HG02870 (cell line): Measurements from ENCODE around the gene ANTXRL.
"Not testable (repeated sequence)": the region's sequence is repeated elsewhere in the genome, so short reads cannot be mapped to it uniquely, and the experiment has no call there.

Experiments
- ATAC-seq: cut with Tn5 transposase; IDR thresholded peaks from one replicate; pipeline ENCODE4 v1.9.1; 2021; ENCODE audit warnings: mild to moderate bottlenecking, moderate library complexity; ENCODE audit not compliant: unreplicated experiment

Gene ANTXRL

DNA sequence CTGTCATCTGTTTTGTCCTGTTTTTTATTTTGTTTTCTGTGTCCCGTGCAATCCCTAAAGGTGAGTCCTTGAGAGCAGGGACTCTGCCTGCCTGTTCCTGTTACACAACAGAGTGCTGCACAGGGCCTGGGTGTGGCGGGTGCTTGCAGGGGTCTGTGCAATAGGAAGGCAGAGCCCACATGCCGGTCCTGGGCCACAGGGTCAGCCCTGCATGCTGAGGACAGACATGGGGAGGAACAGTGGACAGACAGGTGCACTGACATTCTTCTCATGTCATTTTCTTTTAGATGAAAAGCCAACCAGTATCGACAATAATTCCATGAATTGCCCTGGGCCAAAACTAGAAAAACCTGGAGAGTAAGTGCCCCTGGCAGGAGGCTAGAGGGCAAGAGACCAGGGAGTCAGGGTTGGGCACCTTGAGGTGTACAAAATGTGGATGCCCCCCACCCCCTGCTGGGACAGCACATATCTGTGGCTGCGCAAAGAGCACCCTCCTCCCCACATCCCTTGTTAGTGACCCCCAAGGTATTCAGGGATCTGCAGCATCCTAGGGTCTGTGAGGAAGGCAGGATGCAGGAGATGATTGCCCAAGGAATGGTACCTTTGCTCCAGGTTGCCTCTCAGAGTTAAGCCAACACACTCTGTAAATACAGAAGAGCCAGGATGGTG lies 19.9 kb downstream of the ANTXRL start:
- no peak for ATAC-seq

DNA sequence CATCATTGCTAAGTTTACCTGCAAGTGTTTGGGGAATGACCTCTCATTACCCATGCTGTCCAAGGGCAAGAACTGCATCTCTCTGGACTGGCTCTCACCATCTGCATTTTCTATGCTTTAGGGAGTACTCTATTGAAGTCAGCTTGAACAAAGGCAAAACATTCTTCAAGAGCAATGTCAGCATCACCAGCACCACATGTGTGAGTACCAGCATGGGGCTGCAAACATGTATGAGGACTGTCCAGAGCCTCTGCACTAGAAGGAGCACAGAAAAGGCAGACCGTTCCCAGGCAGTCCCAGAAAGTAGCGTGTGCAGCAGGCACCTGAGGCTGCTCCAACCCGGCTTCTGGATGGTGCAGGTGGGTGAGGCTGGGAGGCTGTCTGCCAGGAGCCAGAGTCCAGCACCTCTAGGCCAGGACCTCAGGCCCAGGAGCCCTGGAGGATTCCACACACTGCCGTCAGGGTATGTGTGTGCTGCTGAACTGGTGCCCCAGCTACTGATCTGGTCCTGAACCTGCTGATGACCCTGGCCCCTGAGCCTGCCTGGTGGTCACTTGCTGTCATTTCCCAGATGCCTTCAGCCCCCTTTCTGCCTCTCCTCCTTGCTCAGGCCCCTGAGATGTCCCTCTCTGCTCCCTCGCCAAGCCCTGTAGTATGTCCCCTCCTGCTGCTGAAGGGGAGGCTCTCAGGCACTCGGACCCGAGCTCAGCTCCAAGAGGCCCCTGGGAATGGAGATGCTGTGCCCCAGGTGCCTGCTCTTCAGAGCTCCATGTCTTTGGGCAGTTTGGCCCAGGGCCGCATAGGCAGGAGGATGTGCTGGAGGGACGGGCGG lies 20.7 kb downstream of the ANTXRL start:
- ATAC-seq: no peak

DNA sequence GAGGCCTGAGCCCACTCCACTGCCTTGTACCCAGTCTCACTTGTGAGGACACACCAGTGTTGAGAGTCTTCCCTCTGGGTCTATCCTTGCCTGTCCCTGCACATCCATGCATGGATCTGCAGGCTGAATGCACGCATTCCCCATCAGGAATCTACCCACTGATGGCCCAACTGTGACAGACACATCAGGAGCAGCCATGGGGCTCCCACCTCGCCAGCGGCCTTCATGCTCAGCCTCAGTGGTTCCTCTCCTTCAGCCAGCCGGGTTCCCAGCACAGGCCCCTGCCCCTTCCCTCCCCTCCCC lies 21.3 kb downstream of the ANTXRL start:
- no peak for ATAC-seq

DNA sequence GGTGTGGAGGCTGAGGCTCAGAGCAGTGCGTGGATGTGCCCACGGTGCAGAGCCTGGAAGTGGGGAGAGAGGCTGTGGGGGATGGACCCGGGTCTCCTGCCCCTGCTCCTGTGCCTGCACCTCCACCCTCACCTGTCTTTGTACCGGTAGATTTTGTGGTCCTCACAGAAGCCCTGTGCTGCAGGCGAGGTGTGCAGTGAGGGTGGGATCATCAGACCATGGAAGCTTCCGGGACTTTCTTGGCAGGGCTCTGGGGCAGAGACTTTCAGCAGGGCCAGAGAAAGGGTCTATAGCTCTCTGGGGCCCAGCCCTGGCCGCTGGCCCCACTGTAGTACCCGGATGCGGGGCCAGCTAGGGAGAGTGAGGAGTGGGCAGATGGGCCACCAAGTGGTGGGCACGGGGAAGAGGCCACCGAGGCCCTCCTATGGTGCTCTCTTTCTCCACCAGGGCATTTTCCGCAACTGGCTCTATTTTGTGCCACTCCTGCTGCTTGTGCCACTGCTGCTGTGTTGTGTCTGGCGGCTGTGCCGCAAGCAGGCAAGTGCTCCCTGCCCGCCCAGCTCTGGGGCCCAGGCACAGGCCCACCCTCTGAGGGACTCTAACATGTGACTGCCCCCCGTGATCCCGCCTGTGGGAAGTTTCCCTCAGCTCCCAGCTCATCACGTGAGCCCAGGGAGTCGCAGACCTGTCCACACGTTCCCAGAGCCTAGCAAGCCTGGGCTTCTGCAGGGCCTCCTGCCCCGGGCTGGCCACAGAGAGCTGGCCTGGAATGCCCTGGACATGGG lies 22.1 kb downstream of the ANTXRL start:
- no peak for ATAC-seq

DNA sequence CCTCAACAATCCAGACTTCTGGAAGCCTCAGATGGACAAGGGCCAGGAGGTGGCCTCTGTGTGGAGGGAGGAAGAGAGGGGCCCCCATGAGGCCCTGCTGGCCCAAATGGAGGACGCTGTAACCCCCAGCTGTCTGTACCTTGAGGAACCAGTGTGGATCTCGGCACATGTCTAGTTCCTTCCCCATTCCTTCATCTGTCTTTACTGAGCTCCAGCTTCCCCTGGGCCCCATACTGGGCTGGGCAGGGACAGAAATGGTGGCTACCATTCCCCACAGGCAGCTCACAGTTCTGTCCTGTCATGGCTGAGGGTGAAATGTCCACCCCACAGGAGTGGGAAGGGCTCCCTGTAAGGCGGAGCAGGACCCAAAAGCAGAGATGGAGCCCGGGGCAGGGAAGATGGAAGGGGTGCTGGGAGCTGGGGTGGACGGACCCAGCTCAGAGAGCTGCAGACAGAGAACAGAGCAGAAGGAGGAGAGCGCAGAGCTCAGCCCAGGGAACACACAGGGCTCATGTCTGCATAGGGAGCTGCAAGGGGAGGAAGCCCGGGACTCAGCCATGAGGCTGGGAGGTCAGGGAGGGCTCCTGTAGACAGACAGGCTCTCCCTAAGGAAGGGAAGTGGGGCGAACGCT lies 22.8 kb downstream of the ANTXRL start:
- ATAC-seq: no peak

DNA sequence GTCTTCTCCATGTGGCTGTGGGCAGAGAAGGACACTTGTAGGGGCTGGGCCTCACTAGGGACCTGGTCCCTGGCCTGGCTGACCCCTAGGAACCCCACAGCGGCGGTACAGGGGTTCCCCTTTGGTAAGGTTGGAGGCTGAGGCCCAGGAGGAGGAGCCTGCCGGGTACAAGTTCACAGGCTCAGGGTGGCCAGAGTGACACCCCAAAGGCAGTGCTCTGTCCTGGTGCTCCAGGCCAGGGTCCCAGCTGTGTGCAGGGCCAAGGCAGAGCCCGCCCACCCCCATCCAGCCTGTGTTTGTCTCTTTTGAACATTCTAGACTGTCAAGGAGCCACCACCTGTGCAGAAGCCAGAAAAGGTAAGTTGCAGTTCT lies 23.3 kb downstream of the ANTXRL start:
- ATAC-seq: no peak

DNA sequence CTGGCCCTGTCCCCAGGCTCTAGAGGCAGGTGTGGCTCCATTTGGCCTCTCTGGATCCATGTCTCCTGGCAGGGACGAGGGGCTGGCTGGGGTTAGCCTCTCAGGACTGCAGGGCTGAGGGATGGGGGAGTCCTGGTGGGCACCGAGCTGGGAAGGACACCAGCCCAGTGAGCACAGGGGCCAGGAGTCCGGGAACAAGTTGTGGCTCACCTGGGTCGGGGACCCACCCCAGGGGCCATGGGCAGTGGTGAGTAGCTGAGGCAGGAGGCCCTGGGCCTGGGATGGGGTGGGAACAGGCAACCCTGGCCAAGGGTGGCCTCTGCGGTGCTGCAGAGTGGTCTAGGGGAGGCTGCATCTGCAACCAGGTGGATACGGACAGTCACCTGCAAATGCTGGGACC lies 24.1 kb downstream of the ANTXRL start:
- ATAC-seq: no peak

DNA sequence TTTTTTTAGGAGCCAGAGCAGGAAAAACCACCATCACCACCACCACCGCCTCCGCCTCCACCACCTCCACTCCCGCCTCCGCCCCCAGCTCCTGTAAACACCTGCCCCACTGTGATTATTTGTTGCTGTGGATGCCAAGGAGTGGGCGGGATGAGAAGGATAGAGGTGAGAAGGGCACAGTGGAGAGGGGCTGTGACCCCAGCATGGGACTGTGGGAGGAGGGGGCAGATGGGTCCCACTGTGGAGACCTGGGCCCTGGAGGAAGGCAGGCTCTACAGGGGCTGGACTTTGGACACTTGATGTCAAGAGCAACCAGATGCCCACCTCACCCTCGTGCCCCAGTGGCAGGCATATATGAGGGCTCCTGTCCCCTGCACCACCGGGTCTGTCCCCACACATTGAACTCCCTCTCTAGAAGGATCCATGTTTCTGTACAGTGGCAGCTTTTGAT lies 24.7 kb downstream of the ANTXRL start:
- ATAC-seq: no peak

DNA sequence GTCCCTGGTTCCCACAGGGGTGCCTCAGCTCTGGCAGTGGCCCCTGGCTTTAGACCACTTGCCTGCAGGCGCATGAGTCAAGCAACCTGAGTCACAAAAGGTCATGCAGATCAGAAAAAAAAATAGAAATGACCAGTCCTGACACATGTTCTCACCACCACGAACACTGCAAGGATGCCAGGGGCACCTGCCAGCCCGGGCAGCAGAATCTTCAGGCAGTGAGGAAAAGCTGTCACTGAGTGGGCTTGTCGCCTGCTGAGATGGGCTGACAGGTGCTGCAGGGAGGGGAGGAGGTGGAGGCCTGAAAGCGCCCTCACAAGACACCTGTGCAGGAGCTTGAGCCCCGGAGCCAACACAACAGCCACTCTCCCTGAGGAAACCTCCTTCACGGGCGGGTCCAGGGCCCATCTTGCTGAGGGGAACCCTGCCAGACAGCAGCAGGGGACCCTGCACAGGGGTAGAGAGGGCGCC lies 25.2 kb downstream of the ANTXRL start:
- not testable (repeated sequence) for ATAC-seq

DNA sequence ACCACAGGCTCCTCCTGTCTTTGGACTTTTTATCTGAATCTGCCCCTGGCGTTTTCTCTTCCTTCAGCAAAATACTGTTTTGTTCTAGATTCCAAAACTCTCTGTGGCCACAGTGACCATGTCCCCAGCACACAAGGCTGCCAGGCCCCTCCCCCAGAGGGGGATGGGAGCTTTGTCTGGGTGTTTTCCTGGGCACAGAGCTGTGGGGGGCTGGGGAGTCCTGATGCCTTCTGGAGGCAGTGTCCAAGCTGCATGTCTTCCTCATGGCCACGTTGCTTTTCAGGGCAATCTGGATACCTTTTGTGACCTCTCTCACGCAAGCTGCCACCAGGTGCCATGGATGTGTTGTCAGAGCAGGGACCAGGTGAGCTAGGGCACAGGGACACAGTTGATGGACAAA lies 26.2 kb downstream of the ANTXRL start:
- no peak for ATAC-seq

DNA sequence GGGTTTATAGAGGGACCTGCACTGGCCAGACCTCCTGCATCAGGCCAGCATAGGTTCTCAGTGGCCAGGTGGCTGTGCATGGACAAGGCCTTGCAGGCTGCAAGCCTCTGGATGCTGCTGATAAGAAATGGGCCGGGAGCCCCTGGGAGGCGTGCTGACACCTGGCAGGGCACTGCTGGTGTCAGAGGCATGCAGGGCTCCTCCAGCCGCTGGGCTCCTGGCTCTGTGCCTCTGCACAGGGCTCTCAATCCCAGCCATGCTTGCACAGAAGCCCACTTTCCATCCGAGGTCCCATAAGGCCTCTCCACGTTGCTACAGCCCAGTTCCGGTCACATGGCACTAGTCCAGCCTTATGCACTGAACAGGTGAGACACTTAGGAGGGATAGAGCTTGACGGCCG lies 27.3 kb downstream of the ANTXRL start:
- no peak for ATAC-seq

DNA sequence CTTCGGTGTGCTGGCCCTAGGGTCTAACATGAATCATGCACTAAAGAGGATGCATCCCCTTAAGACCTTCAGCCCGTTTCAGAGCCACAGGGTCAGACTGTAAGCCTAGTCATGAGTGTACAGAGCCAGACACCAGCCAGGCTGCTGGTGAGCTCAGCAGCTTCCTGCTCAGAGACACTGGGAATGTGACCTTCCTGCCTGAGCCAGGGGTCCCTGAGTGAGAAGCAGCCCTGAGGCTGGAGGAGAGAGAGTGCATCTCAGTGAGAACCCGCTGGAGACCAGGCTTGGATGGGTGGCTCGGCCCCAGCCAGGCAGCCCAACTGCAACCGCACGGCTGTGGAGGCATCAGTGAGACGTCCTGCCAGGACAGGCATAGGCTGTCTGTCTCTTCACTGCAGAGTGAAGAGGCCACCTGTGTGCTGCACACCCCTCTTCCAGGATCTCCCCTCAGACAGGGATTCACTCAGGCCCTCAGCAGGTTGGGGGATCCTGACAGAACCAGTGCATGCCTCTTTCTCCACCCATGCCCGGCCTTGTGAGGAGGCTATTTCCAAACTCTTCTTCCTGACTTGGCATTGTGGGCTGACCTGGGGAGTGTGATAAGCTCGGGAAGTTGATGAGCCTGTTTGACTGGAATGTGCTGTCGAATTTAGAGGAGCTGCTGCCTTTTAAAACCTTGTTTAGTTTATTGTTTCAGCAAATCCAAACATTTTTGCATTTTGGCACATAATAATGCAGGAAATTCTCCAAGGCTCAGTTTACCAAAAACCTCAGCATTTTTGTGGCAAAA lies 28.5 kb downstream of the ANTXRL start:
- ATAC-seq: not testable (repeated sequence)

DNA sequence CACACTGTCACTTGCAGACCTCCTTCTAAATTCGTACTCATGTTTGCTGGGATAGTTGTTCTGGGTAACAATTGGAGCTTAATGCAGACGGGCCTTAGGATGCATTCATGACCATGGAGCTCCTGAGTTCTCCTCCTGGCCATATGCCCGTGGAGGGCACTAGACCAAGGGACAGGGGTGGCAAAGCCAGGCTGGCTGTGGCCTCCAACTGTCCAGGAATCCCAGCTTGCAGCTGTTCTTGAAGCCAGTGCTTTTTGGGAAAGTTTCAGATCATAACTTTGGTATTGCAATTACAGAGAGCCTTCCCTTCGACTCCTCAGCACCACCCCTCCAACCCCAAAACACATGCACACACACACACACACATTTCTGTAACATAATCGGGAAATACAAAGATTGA lies 30.6 kb downstream of the ANTXRL start:
- ATAC-seq: no peak

DNA sequence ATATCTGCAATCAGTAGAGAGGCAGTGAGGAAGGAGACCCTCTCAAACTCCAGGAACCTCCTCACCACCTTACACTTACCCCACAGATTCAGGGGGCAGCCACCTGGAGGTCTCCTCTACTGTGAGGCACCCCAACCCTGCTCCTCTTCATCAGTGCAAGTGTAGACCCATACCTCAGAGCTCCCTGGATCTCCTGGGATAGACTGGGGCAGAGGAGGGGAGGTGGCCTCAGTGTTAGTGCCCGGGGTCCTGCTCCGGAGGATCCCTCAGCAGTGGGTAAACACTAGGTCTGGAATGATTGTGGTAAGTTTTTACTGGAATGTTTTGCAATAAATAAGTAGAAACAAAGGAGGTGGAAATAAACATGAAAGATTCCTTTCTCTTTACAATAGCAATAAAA lies 31.1 kb downstream of the ANTXRL start:
- no peak for ATAC-seq

DNA sequence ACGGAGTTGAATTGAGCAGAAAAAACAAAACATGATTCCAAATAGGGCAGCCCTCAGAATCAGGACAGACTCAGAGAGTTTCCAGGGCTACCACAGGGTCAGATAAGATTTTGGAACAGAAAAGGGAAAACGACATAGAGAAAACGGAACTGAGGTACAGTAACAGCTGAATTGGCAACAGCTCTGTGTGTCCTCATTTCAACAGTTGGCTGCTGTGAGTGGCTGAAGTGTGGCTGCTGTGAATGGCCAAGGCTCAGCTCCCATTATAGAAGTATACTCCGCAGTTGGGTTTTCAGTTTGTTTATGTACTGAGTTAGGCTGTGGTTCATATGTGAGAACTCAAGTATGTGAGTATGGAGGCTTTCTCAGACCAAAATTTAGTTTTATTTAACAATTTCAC lies 32.0 kb downstream of the ANTXRL start:
- ATAC-seq: no peak

DNA sequence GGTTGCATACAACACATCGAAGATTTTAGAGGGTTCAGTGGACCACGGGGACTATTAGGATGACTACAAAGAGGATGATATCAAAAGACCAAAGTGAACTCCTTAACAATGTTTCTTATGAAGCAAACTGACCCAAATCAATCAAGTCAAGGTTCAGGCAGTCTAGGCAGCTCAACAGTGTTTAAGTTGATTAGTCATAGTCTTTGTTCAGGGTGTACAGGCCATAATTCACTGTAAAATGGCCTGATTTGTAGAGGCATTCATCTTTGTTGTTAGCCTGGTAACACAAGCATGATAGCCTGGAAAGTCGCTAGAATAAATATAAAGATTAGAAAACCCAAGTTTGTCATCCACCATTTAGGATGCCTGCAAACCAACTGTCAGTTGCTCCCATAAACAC lies 32.6 kb downstream of the ANTXRL start:
- no peak for ATAC-seq

DNA sequence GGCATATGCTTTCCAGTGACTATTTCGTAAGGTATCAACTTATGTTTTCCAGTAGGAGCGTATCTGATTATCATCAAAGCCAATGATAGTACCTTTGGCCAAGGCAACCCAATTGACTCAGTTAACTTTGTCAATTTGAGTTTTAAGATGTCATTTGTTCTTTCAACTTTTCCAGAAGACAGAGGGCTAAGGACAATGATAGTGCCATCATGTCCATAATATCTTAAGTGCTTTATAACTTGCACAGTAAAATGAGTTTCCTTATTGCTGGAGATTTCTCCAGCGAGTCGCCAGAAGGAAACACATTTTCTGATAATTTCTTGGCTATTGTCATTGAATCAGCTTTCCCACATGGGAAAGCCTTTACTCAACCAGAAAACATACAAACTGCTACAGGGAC lies 35.0 kb downstream of the ANTXRL start:
- ATAC-seq: no peak

DNA sequence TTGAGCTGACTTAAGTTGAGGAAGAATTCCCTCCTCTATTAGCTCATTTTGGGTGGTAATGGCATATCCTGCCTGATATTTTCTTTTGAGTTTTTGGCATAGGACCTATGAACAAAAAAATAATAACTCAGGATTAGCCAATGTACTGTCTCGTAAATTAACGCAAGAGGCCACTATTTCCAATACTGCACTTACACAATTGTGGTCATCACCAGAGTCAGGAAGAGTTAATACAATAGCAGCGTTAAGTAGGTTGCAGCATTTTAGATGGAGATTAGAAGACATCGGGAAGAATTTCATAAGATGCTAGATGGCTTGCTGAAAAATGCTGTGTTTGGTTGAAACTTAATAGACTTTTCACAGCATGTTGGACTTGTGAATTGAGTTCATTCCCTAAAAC lies 36.4 kb downstream of the ANTXRL start:
- ATAC-seq: no peak

DNA sequence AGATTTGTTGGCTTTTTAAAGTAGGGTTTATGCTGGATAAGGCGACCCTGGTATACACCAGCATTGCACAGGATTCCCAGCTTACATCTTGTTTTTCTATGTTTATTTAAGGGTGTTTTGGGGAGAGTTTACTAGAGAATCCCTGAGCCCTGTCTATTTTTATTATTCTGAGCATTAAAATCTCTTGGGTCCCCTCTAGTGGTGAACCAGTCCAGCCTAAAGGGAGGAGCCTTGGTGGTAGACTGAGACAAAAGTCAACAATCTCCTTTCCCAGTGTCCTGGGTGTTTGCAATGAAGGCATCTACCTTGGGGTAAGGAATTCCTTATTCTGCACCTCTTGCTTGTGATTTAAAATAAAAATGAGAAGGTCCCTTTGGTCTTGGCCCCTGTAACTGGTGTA lies 38.2 kb downstream of the ANTXRL start:
- ATAC-seq: no peak

DNA sequence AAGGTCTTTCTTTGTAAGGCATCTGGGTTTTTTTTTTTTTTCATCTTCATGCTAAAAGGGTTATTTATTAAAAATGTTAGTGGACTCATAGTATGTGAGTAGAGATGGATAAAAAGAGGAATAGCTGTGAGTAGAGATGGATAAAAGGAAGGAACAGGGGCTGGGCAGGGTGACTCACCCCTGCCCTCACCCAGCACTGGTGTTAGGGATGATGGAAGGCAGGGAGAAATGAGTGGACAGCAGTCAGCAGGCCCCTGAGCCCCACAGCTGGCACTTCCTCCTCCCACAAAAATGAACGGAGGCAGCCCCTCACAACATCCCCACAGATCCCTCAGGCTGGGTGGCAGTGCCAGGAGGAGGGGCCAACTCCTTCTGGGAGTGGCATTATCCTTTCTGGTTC lies 39.3 kb downstream of the ANTXRL start:
- no peak for ATAC-seq

DNA sequence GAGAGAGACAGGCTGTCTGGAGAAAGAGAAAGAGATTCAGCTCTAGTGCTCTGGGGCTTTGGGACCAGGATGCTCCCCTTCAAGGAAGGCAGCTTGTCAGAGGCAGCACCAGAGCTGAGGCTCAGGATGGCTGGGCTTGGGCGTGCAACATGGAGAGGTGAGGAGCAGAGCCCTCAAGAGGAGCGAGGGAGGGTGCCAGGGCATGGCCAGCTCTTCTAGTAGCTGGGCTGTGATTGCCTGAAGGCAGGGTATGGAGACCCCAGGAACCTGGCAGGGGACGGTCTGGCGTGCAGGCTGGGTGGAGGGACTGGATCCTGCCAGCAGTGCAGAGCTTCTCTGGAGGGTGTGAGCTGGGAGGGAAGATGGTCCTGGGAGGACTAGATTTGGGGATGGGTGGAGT lies 40.2 kb downstream of the ANTXRL start:
- no peak for ATAC-seq
